ENCODE measurements around the gene CIAO3. TPM values are rescaled to one million over a fixed set of nuclear protein-coding genes. Genes with fewer than 3 reads are reported as not detected.
A peak's percentile ranks its signal among the peaks of the same experiment; 100 is the strongest.

The CIAO3 gene
- polyA plus RNA-seq, 1 donor (not counting 4 experiments of a cell fraction or from before 2014, with no cell fraction given): 24.9 TPM

- H3K9me3 ChIP-seq (ENCODE audit: control insufficient read depth, low read depth, low read length): no peaks in the 10 kb centered on the region
- no peak overlapping the region for H3K4me3 ChIP-seq (ENCODE audit: control insufficient read depth in 2 of 3, extremely low read depth in 1 of 3, insufficient read depth in 2 of 3, low read depth in 1 of 3, low read length in 3 of 3)
- no peaks in the 10 kb centered on the region for H3K27me3 ChIP-seq (ENCODE audit: control insufficient read depth, extremely low read depth, insufficient read depth, low read length)
- dilution Hi-C loops (cut with MboI; ENCODE audit: extremely low pct_ligation_motif_present, low sequenced_read_pairs): no loop called here
- H2AFZ ChIP-seq (ENCODE audit: control insufficient read depth, low read length): no peak overlapping the region
- H3K27ac ChIP-seq (ENCODE audit: control insufficient read depth, insufficient read depth, low read length): no peak overlapping the region
- no peaks in the 10 kb centered on the region for H3K9me1 ChIP-seq (ENCODE audit: control insufficient read depth, extremely low read depth, insufficient read depth, low read length)
- peaks cover 3% of the 10 kb centered on the region for H3K4me1 ChIP-seq (ENCODE audit: control insufficient read depth, extremely low read depth, insufficient read depth, low read length)
- peaks cover 23 to 31% of the 10 kb centered on the region in 2 experiments for H3K36me3 ChIP-seq (ENCODE audit: control insufficient read depth in 2 of 2, extremely low read depth in 1 of 2, insufficient read depth in 2 of 2, low read length in 2 of 2)
- TF ChIP-seq CTCF (optimal IDR thresholded peaks at IDR 0.05 in 1 of 3, IDR thresholded peaks at IDR 0.05 in 1 of 3, conservative IDR thresholded peaks at IDR 0.05 in 1 of 3; ENCODE audit: extremely low read depth in 1 of 3, insufficient read depth in 2 of 3, low read length in 3 of 3): peak in 1 of 3 experiments; percentile 36
- TF ChIP-seq EZH2 (IDR thresholded peaks at IDR 0.05; ENCODE audit: low read length): no peak
- no peak overlapping the region for H3K4me2 ChIP-seq (ENCODE audit: control insufficient read depth, extremely low read depth, insufficient read depth, low read depth, low read length)
- H3K9ac ChIP-seq (ENCODE audit: control insufficient read depth, extremely low read depth, insufficient read depth, low read length): no peak overlapping the region
- H3K79me2 ChIP-seq (ENCODE audit: control insufficient read depth, insufficient read depth, low read length): no peaks in the 10 kb centered on the region
- H4K20me1 ChIP-seq (ENCODE audit: control insufficient read depth, extremely low read depth, insufficient read depth, low read length): no peaks in the 10 kb centered on the region
- DNase-seq (ENCODE audit: low read depth, low spot score): no peak
- FAIRE-seq: no peak
Observed at GRCh38 chr16:732936-733335, 7.9 kb downstream of the CIAO3 start.

GRCh38 chr16:732332-732731 lies 8.5 kb downstream of the CIAO3 start:
- Histone ChIP-seq H3K4me1 (ENCODE audit: control insufficient read depth, extremely low read depth, insufficient read depth, low read length) (no peaks in the 10 kb centered on the region), H3K4me2 (ENCODE audit: control insufficient read depth, extremely low read depth, insufficient read depth, low read depth, low read length) (no peak overlapping the region), H2AFZ (ENCODE audit: control insufficient read depth, low read length) (no peak overlapping the region), H3K36me3 (ENCODE audit: control insufficient read depth in 2 of 2, extremely low read depth in 1 of 2, insufficient read depth in 2 of 2, low read length in 2 of 2) (peaks cover 22 to 27% of the 10 kb centered on the region in 2 experiments), H3K9me3 (ENCODE audit: control insufficient read depth, low read depth, low read length) (no peaks in the 10 kb centered on the region), H3K27ac (ENCODE audit: control insufficient read depth, insufficient read depth, low read length) (no peak overlapping the region), H3K9ac (ENCODE audit: control insufficient read depth, extremely low read depth, insufficient read depth, low read length) (no peak overlapping the region), H3K4me3 (ENCODE audit: control insufficient read depth in 2 of 3, extremely low read depth in 1 of 3, insufficient read depth in 2 of 3, low read depth in 1 of 3, low read length in 3 of 3) (no peak overlapping the region), H3K9me1 (ENCODE audit: control insufficient read depth, extremely low read depth, insufficient read depth, low read length) (no peaks in the 10 kb centered on the region), H4K20me1 (ENCODE audit: control insufficient read depth, extremely low read depth, insufficient read depth, low read length) (no peaks in the 10 kb centered on the region), H3K27me3 (ENCODE audit: control insufficient read depth, extremely low read depth, insufficient read depth, low read length) (no peaks in the 10 kb centered on the region), H3K79me2 (ENCODE audit: control insufficient read depth, insufficient read depth, low read length) (no peaks in the 10 kb centered on the region)
- dilution Hi-C loops (cut with MboI; ENCODE audit: extremely low pct_ligation_motif_present, low sequenced_read_pairs): no loop called here
- no peak for FAIRE-seq
- no peak for DNase-seq (ENCODE audit: low read depth, low spot score)
- TF ChIP-seq EZH2 (IDR thresholded peaks at IDR 0.05; ENCODE audit: low read length) (no peak), CTCF (optimal IDR thresholded peaks at IDR 0.05 in 1 of 3, IDR thresholded peaks at IDR 0.05 in 1 of 3, conservative IDR thresholded peaks at IDR 0.05 in 1 of 3; ENCODE audit: extremely low read depth in 1 of 3, insufficient read depth in 2 of 3, low read length in 3 of 3) (no peak)
